HepG2 (cell line): ENCODE data around the gene NFATC3. TPM values are rescaled to one million over a fixed set of nuclear protein-coding genes. Genes with fewer than 3 reads are reported as not detected.

ENCODE experiments used
- ATRX ChIP-seq: sonication (generic); formaldehyde crosslinking; IDR thresholded peaks from 2 replicates; pipeline ENCODE4 v1.4.0; 2020; ENCODE audit warnings: missing genetic modification reagents, borderline replicate concordance
- GATAD2A ChIP-seq: IDR thresholded peaks from 2 replicates; pipeline ENCODE4 v1.6.1; 2016
- HES4 ChIP-seq: sonication (generic); formaldehyde crosslinking; IDR thresholded peaks from 2 replicates; pipeline ENCODE4 v1.9.0; 2021; ENCODE audit warnings: mild to moderate bottlenecking, missing genetic modification reagents, borderline replicate concordance
- HMG20A ChIP-seq: IDR thresholded peaks from 2 replicates; pipeline ENCODE4 v1.6.1; 2016; ENCODE audit warnings: borderline replicate concordance
- MED8 ChIP-seq: sonication (generic); formaldehyde crosslinking; IDR thresholded peaks from 2 replicates; pipeline ENCODE4 v1.8.1; 2023; ENCODE audit warnings: mild to moderate bottlenecking, missing genetic modification reagents; ENCODE audit not compliant: insufficient replicate concordance
- MEIS2 ChIP-seq: sonication (generic); formaldehyde crosslinking; IDR thresholded peaks from 2 replicates; pipeline ENCODE4 v1.9.0; 2021; ENCODE audit warnings: mild to moderate bottlenecking, missing genetic modification reagents
- NFIB ChIP-seq: sonication (generic); formaldehyde crosslinking; IDR thresholded peaks from 2 replicates; pipeline ENCODE4 v1.9.0; 2021; ENCODE audit warnings: missing genetic modification reagents, mild to moderate bottlenecking, borderline replicate concordance
- PPARG ChIP-seq: conservative IDR thresholded peaks from 2 replicates; pipeline ENCODE4 v1.6.1; 2016; ENCODE audit warnings: missing biosample characterization, missing genetic modification reagents
- RBFOX2 ChIP-seq: fragments of 200-400 bp; formaldehyde crosslinking; IDR thresholded peaks from 2 replicates; pipeline ENCODE4 v1.6.1; 2017; ENCODE audit warnings: low read depth, mild to moderate bottlenecking, low read length
- ZNF513 ChIP-seq: sonication (generic); formaldehyde crosslinking; conservative IDR thresholded peaks from 2 replicates; pipeline ENCODE4 v1.5.0; 2020; ENCODE audit warnings: missing genetic modification reagents
- ZSCAN29 ChIP-seq: sonication (generic); formaldehyde crosslinking; conservative IDR thresholded peaks from 2 replicates; pipeline ENCODE4 v1.4.0; 2020; ENCODE audit warnings: mild to moderate bottlenecking, missing genetic modification reagents
- polyA plus RNA-seq, 8 experiments: library from polyadenylated mRNA; depleted of rRNA in 3 of 8; stranded (reverse) in 7 of 8; unstranded in 1 of 8; fragments of >200 nt; fragmentation: Illumina TruSeq in 4 of 8; extraction: Trizol in 4 of 8; gene quantifications; 2 replicates each; pipeline versions ENCODE4 v1.2.1 to v1.2.3, GENCODE V29; 2011 to 2016; ENCODE audit warnings: low read depth in 4 of 8, missing spikeins in 1 of 8, mixed read lengths in 1 of 8; ENCODE audit not compliant: insufficient read depth in 1 of 8
- total RNA-seq, 5 experiments: library from RNA; depleted of rRNA; stranded (reverse); fragments of >200 nt; fragmentation: Illumina TruSeq; extraction: Trizol; gene quantifications; 2 replicates each; pipeline ENCODE4 v1.2.3, GENCODE V29; 2016; ENCODE audit warnings: low read depth in 1 of 5
- TF ChIP-seq, protein P1 (sequence below): sonication (generic); formaldehyde crosslinking; IDR thresholded peaks from 2 replicates; pipeline ENCODE4 v1.5.0; 2020; ENCODE audit warnings: mild to moderate bottlenecking, missing genetic modification reagents, borderline replicate concordance
- TF ChIP-seq, protein P2 (sequence below): sonication (generic); formaldehyde crosslinking; IDR thresholded peaks from 2 replicates; pipeline ENCODE4 v1.5.0; 2020; ENCODE audit warnings: mild to moderate bottlenecking, missing genetic modification reagents
- TF ChIP-seq, protein P3 (sequence below): sonication (generic); formaldehyde crosslinking; IDR thresholded peaks from 2 replicates; pipeline ENCODE4 v1.4.0; 2020; ENCODE audit warnings: missing genetic modification reagents, borderline replicate concordance
- TF ChIP-seq, protein P4 (sequence below): sonication (generic); formaldehyde crosslinking; IDR thresholded peaks from 2 replicates; pipeline ENCODE4 v1.5.1; 2020; ENCODE audit warnings: missing genetic modification reagents, mild to moderate bottlenecking, borderline replicate concordance

NFATC3 gene
- total and polyA plus RNA-seq, 2 of the 13 experiments (the other 11 are each of a cell fraction or from before 2014, with no cell fraction given), result 52.6 to 62.7 TPM

DNA sequence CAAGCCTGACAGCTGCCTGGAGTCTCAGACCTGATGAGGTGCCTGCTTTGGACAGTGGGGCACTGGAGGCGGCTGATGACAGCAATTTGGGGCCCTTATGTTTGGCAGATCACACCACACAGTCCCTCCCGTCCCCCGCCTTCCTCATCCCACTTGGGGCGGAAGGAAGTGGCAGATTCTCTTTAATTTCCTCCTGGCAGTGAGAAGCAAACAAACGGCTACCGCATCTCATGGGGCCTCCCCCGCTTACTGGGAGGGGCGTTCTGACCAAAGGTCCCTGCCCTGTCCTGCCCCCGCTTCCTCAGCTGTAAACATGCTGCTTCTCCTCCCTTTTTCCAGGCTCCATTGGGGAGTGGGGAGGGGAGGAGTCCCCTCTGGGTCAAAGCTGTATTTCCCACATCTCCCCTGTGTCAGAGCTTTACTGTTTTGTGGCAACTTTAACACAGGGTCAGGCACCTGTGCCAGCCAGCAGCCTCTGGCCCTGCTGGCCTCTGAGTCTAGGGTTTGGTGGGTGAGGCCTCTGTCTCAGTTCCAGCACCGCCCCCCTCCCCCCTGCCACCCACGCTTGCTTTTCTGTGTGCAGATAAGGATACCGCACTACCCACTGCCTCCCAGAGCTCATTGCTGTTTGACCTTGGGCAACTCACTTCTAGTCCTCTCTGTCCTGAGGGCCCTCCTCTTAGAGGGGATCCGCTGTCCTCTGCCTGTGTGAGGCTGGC is 5.4 kb upstream of the NFATC3 start (continued):
- TF ChIP-seq, protein P1, sequence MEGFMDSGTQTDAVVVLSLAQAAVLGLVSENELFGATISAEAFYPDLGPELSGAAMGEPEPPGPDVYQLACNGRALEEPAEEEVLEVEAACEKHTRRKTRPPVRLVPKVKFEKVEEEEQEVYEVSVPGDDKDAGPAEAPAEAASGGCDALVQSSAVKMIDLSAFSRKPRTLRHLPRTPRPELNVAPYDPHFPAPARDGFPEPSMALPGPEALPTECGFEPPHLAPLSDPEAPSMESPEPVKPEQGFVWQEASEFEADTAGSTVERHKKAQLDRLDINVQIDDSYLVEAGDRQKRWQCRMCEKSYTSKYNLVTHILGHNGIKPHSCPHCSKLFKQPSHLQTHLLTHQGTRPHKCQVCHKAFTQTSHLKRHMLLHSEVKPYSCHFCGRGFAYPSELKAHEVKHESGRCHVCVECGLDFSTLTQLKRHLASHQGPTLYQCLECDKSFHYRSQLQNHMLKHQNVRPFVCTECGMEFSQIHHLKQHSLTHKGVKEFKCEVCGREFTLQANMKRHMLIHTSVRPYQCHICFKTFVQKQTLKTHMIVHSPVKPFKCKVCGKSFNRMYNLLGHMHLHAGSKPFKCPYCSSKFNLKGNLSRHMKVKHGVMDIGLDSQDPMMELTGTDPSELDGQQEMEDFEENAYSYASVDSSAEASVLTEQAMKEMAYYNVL (CRISPR knock-in tag), result peak; percentile 95
- TF ChIP-seq HES4 (CRISPR knock-in tag), result no peak
- TF ChIP-seq, protein P2, sequence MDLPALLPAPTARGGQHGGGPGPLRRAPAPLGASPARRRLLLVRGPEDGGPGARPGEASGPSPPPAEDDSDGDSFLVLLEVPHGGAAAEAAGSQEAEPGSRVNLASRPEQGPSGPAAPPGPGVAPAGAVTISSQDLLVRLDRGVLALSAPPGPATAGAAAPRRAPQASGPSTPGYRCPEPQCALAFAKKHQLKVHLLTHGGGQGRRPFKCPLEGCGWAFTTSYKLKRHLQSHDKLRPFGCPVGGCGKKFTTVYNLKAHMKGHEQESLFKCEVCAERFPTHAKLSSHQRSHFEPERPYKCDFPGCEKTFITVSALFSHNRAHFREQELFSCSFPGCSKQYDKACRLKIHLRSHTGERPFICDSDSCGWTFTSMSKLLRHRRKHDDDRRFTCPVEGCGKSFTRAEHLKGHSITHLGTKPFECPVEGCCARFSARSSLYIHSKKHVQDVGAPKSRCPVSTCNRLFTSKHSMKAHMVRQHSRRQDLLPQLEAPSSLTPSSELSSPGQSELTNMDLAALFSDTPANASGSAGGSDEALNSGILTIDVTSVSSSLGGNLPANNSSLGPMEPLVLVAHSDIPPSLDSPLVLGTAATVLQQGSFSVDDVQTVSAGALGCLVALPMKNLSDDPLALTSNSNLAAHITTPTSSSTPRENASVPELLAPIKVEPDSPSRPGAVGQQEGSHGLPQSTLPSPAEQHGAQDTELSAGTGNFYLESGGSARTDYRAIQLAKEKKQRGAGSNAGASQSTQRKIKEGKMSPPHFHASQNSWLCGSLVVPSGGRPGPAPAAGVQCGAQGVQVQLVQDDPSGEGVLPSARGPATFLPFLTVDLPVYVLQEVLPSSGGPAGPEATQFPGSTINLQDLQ (CRISPR knock-in tag), result peak; percentile 98
- TF ChIP-seq ATRX, result no peak
- peak; percentile 87 for TF ChIP-seq PPARG (CRISPR knock-in tag)
- peak; percentile 90 for TF ChIP-seq MEIS2
- TF ChIP-seq GATAD2A (CRISPR knock-in tag), result peak; percentile 95
- TF ChIP-seq, protein P3, sequence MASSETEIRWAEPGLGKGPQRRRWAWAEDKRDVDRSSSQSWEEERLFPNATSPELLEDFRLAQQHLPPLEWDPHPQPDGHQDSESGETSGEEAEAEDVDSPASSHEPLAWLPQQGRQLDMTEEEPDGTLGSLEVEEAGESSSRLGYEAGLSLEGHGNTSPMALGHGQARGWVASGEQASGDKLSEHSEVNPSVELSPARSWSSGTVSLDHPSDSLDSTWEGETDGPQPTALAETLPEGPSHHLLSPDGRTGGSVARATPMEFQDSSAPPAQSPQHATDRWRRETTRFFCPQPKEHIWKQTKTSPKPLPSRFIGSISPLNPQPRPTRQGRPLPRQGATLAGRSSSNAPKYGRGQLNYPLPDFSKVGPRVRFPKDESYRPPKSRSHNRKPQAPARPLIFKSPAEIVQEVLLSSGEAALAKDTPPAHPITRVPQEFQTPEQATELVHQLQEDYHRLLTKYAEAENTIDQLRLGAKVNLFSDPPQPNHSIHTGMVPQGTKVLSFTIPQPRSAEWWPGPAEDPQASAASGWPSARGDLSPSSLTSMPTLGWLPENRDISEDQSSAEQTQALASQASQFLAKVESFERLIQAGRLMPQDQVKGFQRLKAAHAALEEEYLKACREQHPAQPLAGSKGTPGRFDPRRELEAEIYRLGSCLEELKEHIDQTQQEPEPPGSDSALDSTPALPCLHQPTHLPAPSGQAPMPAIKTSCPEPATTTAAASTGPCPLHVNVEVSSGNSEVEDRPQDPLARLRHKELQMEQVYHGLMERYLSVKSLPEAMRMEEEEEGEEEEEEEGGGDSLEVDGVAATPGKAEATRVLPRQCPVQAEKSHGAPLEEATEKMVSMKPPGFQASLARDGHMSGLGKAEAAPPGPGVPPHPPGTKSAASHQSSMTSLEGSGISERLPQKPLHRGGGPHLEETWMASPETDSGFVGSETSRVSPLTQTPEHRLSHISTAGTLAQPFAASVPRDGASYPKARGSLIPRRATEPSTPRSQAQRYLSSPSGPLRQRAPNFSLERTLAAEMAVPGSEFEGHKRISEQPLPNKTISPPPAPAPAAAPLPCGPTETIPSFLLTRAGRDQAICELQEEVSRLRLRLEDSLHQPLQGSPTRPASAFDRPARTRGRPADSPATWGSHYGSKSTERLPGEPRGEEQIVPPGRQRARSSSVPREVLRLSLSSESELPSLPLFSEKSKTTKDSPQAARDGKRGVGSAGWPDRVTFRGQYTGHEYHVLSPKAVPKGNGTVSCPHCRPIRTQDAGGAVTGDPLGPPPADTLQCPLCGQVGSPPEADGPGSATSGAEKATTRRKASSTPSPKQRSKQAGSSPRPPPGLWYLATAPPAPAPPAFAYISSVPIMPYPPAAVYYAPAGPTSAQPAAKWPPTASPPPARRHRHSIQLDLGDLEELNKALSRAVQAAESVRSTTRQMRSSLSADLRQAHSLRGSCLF (CRISPR knock-in tag), result no peak
- TF ChIP-seq HMG20A (CRISPR knock-in tag), result peak; percentile 80; the same call in 1 of the 2 replicates
- no peak; the same call in 1 of the 2 replicates for TF ChIP-seq ZNF513 (CRISPR knock-in tag)
- TF ChIP-seq, protein P4, sequence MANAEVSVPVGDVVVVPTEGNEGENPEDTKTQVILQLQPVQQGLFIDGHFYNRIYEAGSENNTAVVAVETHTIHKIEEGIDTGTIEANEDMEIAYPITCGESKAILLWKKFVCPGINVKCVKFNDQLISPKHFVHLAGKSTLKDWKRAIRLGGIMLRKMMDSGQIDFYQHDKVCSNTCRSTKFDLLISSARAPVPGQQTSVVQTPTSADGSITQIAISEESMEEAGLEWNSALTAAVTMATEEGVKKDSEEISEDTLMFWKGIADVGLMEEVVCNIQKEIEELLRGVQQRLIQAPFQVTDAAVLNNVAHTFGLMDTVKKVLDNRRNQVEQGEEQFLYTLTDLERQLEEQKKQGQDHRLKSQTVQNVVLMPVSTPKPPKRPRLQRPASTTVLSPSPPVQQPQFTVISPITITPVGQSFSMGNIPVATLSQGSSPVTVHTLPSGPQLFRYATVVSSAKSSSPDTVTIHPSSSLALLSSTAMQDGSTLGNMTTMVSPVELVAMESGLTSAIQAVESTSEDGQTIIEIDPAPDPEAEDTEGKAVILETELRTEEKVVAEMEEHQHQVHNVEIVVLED, result peak; percentile 56; the same call in 1 of the 2 replicates
- TF ChIP-seq NFIB (CRISPR knock-in tag), result no peak
- TF ChIP-seq MED8 (CRISPR knock-in tag), result peak; percentile 89
- peak; percentile 70 for TF ChIP-seq RBFOX2
- TF ChIP-seq ZSCAN29 (CRISPR knock-in tag), result no peak
